Embryonic facial prominence (tissue), 1 donor: Measurements from ENCODE around the gene GRB10.
"Not testable (repeated sequence)": the region's sequence is repeated elsewhere in the genome, so short reads cannot be mapped to it uniquely, and the experiment has no call there.

Experiments
- DNase-seq: peaks from one replicate; pipeline ENCODE4 v3.0.0-alpha.2; 2016; ENCODE audit errors: extremely low spot score

Gene GRB10

GRCh38 chr7:50743016-50743415, 39.7 kb downstream of the GRB10 start:
- DNase-seq: no peak

DNA sequence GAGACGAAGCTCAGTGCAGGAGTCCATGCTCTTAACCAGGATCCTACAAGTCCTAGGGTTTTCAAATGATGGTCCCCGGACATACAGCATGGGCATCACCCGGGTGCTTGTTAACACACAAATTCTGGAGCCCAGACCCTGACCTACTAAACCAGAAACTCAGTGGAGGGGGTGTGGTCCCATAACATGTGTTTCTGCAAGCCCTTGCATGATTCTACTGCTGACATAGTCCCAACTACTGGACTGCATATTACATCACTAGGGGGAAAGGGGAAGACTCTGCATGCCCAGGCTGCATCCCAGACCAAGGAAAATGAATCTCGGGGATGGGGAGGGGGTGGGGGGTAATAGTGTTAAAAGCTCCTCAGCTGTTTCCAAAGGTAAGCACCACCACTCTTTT, 40.3 kb downstream of the GRB10 start:
- no peak for DNase-seq

DNA sequence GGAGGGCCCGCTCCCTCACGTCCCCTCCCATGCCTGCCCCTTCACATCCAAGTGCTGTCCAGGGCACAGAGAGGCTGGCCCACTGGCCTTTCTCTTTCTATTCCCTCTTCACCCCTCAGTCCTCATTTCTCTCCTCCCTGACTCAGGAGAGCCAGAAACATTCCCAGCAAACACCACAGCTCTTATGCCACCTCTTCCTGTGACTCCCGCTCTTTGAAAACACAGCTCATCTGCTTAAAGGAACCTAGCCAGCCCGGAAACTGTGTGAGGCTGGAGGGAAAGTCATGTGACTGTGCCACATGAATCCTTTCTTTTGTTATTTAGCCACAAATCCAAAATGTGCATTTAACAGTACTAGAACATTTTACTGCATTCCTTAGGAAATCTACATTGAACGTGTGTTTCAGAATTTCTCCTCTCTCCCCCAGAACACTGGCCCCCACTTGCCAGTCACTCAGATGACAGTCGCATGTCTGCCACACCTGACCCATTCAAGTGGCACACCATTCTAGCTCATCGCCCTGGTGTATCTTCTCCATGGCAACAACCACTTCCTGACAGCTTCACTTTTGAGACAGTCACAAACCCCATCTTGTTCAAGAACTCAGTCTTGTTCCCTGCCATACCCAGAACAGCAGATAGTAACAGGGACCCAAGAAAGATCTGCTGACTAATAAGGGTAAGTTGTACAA, 42.8 kb downstream of the GRB10 start:
- DNase-seq: no peak

- DNase-seq: no peak
Measured at GRCh38 chr7:50738932-50739331, 43.8 kb downstream of the GRB10 start.

DNA sequence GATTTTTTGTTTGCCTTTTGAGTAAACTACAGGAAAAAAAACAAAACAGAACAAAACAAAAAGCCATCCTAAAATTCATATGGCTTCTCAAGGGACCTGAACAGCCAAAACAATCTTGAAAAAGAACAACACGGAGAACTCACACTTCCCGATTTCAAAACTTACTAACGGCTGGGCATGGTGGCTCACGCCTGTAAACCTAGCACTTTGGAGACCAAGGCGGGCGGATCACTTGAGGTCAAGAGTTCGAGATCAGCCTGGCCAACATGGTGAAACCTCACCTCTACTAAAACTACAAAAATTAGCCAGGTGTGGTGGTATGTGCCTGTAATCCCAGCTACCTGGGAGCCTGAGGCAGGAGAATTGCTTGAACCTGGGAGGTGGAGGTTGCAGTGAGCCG, 46.9 kb downstream of the GRB10 start:
- not testable (repeated sequence) for DNase-seq

- DNase-seq: no peak
Measured at GRCh38 chr7:50735333-50735732, 47.4 kb downstream of the GRB10 start.

GRCh38 chr7:50734246-50734645, 48.5 kb downstream of the GRB10 start:
- DNase-seq: no peak

DNA sequence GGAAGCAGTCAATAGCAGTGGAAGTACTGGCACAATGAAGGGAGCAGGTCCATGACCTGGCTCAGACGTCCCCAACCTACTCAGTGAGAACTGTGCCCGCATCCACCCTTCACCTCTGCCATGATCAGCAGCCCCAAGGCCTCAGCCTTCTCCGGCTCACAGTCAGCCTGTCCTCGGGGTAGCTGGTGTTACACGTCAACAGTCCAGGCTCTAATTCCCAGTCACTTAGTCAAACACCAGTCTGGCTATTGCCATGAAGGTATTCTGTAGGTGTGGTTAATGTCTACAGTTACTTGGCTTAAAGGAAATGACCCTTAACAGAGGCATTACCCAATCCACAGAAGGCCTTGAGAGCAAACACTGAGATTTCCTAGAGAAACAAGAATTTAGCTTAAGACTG, 49.1 kb downstream of the GRB10 start:
- DNase-seq: no peak

DNA sequence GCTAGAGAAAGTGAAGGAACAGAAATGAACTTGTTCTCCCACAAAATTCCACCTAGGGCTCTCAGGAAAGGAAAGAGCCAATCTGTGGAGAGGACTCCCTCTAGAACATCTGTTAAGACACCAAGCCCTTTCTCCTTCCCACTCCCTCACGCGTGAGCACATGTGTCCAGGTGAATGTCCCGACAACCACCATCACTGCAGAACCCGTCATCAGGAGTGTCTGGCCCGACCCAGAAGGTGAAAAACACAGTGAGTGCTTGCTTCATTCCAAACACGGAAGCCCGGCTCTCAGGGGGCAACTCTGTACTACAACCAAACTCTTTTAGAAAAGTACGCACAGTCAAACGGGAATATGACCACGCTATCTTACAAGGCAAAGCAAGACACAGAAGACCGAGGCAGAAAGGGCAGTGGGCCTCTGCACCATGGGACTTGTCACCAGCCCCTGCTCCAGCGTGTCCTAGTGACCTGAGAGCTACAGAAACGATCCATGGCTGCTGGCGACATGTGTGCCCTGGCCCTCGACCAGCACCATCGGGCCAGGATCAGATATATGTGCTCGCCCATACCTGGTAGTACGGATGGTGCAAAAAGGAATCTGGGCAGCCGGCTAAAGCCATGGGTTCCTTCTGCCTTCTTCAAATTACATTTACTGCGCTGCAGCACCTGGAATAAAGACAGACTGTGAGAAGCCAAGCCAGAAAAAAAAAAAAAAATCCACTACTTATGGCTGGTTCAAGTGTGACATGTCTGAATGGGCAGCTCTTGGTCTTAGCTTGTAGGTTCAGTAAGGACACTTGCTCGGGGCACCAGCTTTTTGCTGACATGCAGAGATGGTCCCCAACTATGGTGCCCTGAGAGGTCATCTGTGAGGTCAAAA, 50.8 kb downstream of the GRB10 start:
- no peak for DNase-seq

GRCh38 chr7:50730446-50731400, 52.0 kb downstream of the GRB10 start:
- DNase-seq: no peak

- DNase-seq: no peak
Measured at GRCh38 chr7:50729962-50730361, 52.7 kb downstream of the GRB10 start.

GRCh38 chr7:50728184-50728583, 54.5 kb downstream of the GRB10 start:
- no peak for DNase-seq

GRCh38 chr7:50727711-50728110, 55.0 kb downstream of the GRB10 start:
- DNase-seq: no peak

GRCh38 chr7:50727072-50727471, 55.6 kb downstream of the GRB10 start:
- no peak for DNase-seq

DNA sequence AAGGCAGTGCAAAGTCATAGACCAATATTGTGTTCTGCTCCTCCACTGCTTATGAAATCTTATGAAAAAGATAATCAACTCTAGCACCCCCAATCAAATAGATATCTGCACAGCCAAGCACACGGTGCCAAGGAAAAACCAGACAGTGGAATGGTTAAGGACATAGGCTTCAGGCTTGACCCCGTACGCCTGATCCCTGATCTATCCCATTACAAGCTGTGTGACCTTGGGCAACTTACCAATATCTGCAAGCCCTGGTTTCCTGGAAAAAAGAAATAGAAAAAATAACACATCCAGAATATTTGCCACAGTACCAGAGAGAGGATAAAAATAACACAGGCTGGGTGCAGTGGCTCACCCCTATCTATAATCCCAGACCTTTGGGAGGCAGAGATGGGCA, 56.9 kb downstream of the GRB10 start:
- no peak for DNase-seq

DNA sequence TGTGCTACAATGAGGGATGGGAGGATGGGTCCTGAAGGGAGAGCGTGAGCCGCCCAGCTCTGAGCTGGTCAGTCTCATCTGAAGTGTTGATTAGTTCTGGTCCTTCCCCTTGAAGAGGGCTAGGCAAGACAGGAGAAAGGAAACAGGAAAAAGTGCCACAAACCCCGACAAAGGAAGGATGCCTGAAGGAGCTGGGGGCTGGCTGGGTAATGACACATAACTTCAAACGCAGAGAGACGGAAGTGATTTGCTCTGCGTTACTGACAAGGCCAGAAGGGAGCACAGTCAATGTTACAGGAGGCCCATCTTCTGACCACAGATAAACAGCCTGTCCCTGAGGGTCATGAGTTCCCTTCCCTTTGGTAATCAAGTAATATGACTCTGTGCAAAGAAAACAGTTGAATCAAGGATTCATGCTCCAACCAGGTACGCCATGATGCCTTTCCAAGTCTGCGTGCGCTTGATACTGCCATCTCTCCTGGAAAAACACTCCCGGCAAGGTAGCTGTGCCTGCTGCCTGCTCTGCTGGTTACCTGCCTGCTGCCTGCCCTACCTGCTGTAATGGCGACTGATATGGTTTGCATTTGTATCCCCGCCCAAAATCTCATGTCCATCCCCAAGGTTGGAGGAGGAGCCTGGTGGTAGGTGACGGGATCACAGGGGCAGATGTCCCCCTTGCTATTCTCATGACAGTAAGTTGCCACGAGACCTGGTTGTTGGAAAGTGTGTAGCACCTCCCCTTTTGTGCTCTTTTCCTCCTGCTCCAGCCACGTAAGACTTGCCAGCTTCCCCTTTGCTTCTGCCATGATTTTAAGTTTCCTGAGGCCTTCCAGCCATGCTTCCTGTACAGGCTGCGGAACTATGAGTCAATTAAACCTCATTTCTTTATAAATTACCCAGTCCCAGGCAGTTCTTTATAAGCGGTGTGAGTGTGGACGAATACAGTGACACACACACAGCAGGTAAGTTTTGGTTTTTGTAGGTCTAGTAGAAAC, 57.9 kb downstream of the GRB10 start:
- DNase-seq: no peak

GRCh38 chr7:50723888-50724287, 58.8 kb downstream of the GRB10 start:
- DNase-seq: no peak

DNA sequence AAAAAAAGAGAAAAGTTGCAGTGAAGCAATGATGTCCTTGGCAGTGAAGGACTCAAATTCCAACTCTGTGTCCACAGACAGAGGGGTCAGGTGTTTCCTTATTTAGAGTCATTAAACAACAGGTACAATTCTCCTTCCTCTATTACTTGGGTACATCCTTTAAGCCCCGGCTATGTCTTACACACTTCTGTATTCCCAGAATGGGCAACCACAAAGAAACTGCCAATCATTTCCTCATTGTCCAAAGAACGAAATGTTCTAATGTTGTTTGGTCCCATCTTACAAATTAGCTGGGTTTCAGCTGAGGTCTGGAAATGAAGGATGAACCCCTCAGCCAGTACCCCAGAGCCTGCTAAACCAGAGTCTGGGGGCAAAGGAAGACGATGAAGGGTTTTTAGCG, 59.5 kb downstream of the GRB10 start:
- no peak for DNase-seq

- DNase-seq: no peak
Measured at GRCh38 chr7:50721661-50722259, 60.9 kb downstream of the GRB10 start.

GRCh38 chr7:50721160-50721559, 61.5 kb downstream of the GRB10 start:
- DNase-seq: no peak
